Progenitor cell of endocrine pancreas (in vitro differentiated cells): ENCODE measurements around the gene SLC26A5. TPM values are rescaled to one million over a fixed set of nuclear protein-coding genes. Genes with fewer than 3 reads are reported as not detected.
A peak's percentile ranks its signal among the peaks of the same experiment; 100 is the strongest.

Source experiments
- DNase-seq: peaks from one replicate; pipeline ENCODE4 v3.0.0; 2021; ENCODE audit warnings: low spot score; ENCODE audit not compliant: unreplicated experiment
- H3K27ac Mint-ChIP-seq: 2 replicates; pipeline ENCODE4 v1.8.0; 2021; ENCODE audit warnings: mild to moderate bottlenecking, moderate library complexity, mixed read lengths
- H3K27me3 Mint-ChIP-seq: 2 replicates; pipeline ENCODE4 v1.8.0; 2021; ENCODE audit warnings: mixed read lengths
- H3K36me3 Mint-ChIP-seq: 2 replicates; pipeline ENCODE4 v1.8.0; 2022; ENCODE audit warnings: mixed read lengths; ENCODE audit not compliant: insufficient read depth
- H3K4me1 Mint-ChIP-seq: 2 replicates; pipeline ENCODE4 v1.8.0; 2021; ENCODE audit warnings: low read depth, mixed read lengths
- H3K4me3 Mint-ChIP-seq: 2 replicates; pipeline ENCODE4 v1.8.0; 2021; ENCODE audit warnings: low read depth, mild to moderate bottlenecking, moderate library complexity, mixed read lengths
- H3K9me3 Mint-ChIP-seq: 2 replicates; pipeline ENCODE4 v1.8.0; 2021; ENCODE audit warnings: low read depth, mixed read lengths
- total RNA-seq: library from RNA; stranded (reverse); gene quantifications from 2 replicates; pipeline ENCODE4 v1.2.1, GENCODE V29; 2021
- TF ChIP-seq, protein P1 (sequence below): fragments of 200-600 bp; sonication (generic); IDR thresholded peaks from one replicate; pipeline ENCODE4 v1.5.0; 2021; ENCODE audit warnings: antibody characterized with exemption, mild to moderate bottlenecking; ENCODE audit not compliant: unreplicated experiment

SLC26A5 gene
- total RNA-seq, 1 donor from 2014 or later: 0.17 TPM

DNA sequence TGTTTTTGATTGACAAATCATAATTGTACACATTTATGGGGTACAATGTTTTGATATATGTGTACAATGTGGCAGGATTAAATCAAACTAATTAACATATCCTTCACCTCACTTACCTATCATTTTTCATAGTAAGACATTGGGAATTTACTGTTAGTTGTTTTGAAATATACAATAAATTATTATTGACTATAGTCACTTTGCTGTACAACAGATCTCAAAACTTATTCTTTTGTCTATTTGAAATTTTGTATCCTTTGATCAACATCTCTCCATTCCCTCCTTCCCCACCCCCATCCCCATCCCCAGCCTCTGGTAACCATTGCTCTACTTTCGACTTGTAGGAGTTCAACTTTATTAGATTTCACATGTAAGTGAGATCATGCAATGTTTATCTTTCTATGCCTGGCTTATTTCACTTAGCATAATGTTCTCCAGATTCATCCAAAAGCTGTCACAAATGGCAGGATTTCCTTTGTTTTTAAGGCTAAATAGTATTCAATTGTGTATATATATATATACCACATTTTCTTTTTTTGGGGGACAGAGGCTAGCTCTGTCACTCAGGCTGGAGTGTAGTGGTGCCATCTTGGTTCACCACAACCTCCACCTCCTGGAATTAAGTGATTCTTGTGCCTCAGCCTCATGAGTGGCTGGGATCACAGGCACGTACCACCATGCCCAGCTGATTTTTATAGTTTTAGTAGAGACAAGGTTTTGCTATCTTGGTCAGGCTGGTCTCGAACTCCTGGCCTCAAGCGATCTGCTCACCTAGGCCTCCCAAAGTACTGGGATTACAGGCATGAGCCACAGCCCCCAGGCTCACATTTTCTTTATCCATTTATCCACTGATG lies 23.3 kb upstream of the SLC26A5 start:
- TF ChIP-seq, protein P1, sequence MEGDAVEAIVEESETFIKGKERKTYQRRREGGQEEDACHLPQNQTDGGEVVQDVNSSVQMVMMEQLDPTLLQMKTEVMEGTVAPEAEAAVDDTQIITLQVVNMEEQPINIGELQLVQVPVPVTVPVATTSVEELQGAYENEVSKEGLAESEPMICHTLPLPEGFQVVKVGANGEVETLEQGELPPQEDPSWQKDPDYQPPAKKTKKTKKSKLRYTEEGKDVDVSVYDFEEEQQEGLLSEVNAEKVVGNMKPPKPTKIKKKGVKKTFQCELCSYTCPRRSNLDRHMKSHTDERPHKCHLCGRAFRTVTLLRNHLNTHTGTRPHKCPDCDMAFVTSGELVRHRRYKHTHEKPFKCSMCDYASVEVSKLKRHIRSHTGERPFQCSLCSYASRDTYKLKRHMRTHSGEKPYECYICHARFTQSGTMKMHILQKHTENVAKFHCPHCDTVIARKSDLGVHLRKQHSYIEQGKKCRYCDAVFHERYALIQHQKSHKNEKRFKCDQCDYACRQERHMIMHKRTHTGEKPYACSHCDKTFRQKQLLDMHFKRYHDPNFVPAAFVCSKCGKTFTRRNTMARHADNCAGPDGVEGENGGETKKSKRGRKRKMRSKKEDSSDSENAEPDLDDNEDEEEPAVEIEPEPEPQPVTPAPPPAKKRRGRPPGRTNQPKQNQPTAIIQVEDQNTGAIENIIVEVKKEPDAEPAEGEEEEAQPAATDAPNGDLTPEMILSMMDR: no peak
- Mint-ChIP-seq H3K36me3 (no peaks in the 10 kb centered on the region), H3K9me3 (no peaks in the 10 kb centered on the region), H3K4me3 (no peak overlapping the region), H3K27ac (no peak overlapping the region), H3K4me1 (no peaks in the 10 kb centered on the region), H3K27me3 (peaks cover 2% of the 10 kb centered on the region)
- DNase-seq: no peak

DNA sequence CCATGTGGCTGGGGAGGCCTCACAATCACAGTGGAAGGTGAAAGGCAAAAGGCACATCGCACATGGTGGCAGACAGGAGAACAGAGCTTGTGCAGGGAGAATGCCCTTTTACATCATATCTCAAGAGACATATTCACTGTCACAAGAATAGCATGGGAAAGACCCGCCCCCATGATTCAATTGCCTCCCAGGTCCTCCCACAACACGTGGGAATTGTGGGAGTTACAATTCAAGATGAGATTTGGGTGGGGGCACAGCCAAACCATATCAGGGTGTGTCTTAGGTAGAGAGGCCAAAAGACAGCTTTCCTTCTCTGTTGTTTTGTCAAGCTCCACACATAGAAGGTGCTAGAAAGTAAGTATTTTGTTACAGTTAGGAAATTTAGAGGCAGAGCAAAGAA lies 20.8 kb upstream of the SLC26A5 start:
- H3K4me1 Mint-ChIP-seq: no peaks in the 10 kb centered on the region
- no peak for DNase-seq
- H3K27ac Mint-ChIP-seq: no peak overlapping the region
- TF ChIP-seq, protein P1: no peak
- no peaks in the 10 kb centered on the region for H3K36me3 Mint-ChIP-seq
- H3K9me3 Mint-ChIP-seq: no peaks in the 10 kb centered on the region
- H3K4me3 Mint-ChIP-seq: no peak overlapping the region
- peaks cover 9% of the 10 kb centered on the region for H3K27me3 Mint-ChIP-seq

DNA sequence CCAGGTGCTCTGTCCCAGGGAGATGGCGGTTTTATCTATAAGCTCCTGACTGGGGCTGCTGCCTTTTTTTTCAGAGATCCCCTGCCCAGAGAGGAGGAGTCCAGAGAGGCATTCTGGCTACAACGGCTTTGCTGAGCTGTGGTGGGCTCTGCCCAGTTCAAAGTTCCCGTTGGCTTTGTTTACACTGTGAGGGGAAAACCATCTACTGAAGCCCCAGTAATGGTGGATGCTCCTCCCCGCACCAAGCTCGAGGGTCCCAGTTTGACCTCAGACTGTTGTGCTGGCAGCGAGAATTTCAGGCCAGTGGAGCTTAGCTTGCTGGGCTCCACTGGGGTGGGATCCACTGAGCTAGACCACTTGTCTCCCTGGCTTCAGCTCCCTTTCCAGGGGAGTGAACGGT lies 16.4 kb upstream of the SLC26A5 start:
- Mint-ChIP-seq H3K4me1 (no peaks in the 10 kb centered on the region), H3K27ac (no peak overlapping the region), H3K4me3 (no peak overlapping the region), H3K27me3 (peaks cover 19% of the 10 kb centered on the region), H3K9me3 (peaks cover 3% of the 10 kb centered on the region), H3K36me3 (no peaks in the 10 kb centered on the region)
- DNase-seq: no peak
- TF ChIP-seq, protein P1: no peak

DNA sequence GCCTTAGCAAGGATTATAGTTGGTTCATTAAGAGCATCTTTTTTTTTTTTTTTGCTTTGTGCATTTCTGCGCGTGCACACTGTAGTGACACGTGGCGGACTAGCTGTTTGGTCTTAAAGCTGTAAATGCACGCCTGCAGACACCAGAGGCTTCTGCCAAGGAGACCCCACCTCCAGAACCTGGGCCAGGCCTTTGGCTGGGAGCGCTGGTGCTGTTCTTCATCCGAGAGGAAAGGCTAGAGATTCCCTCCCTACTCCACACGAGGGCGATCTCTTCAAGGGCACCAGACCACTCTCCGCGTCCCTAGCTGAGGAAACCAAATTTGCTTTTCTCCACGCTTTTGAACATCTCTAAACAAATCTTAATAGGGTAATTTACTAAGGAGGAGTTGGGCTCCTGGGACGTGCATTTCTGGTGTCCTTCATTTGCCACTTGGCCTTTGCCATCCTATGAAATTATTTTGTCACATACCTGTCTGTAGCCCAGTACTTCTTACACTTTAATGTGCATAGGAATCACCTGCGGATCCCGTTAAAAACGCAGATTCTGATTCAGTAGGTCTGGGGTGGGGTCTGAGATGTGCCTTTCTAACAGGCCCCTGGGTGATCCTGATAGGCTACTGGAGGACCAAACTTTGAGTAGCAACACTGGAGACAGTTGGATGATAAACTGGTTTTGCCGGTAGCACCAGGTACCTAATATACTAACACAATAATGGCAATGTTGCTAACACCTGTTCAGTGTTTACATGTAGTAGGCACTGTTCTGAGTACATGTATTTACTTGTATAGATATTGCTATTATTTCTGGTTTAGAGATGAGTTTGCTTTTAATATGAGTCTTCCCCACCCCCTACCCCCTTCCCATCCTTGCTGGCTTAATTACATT lies 1.3 kb upstream of the SLC26A5 start:
- TF ChIP-seq, protein P1: peak; percentile 80
- Mint-ChIP-seq H3K27me3 (peaks cover 93% of the 10 kb centered on the region), H3K9me3 (peaks cover 12% of the 10 kb centered on the region), H3K4me3 (no peak overlapping the region), H3K4me1 (peaks cover 6% of the 10 kb centered on the region), H3K27ac (no peak overlapping the region), H3K36me3 (no peaks in the 10 kb centered on the region)
- DNase-seq: peak; percentile 47
